OCI-M2 (cell line): ENCODE measurements around the gene SLC16A12.

Experiments used
- DNase-seq: peaks from one replicate; lab custom pipeline; 2025; ENCODE audit not compliant: unreplicated experiment; lab: John Stamatoyannopoulos, UW

SLC16A12 gene, protein sequence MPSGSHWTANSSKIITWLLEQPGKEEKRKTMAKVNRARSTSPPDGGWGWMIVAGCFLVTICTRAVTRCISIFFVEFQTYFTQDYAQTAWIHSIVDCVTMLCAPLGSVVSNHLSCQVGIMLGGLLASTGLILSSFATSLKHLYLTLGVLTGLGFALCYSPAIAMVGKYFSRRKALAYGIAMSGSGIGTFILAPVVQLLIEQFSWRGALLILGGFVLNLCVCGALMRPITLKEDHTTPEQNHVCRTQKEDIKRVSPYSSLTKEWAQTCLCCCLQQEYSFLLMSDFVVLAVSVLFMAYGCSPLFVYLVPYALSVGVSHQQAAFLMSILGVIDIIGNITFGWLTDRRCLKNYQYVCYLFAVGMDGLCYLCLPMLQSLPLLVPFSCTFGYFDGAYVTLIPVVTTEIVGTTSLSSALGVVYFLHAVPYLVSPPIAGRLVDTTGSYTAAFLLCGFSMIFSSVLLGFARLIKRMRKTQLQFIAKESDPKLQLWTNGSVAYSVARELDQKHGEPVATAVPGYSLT

DNA sequence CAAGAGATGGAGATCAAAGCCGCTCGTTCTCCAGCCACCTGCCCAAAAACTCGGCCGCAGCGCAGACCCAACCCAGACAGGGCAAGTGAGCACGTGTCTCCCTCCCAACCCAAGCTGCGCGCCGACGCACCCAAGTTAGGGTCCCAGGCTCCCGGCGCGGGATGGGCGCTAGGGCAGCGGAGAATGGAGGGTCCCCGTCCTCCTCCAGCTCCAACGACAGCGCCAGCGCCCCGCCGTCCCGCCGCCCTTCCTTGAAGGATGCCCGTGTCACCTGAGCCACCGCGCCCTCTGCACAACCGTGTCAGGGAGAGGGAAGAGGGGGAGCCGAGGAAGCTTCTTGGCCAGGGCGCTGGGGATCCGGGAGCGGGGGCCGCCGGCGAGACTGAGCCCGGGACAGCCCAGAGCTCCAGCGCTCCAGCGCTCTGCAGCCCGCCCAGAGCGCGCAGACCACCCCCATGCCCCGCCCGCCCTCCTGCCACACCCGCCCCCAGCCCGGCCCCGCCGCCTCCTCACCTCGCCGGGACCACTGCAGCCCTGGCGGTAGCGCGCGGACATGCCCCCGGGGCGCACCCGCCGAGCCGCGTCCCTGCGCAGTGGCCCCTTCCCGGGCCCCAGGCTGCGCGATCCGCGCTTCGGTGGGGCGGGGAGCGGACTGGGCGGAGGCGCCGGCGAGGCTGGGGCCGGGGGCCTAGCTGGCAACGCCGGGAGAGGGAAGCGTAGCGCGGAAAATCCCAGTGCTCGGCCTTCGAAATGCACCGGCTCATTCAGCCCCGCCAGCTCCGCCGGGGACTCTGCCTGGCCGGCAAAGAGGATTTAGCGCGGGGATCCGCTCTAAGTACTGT lies at the start of gene SLC16A12:
Gene SLC16A12 (minus strand): TSS at position 424 of the 842 bp plus-strand sequence. CDS start 73,016 bp downstream, outside the sequence.
- DNase-seq, result no peak

DNA sequence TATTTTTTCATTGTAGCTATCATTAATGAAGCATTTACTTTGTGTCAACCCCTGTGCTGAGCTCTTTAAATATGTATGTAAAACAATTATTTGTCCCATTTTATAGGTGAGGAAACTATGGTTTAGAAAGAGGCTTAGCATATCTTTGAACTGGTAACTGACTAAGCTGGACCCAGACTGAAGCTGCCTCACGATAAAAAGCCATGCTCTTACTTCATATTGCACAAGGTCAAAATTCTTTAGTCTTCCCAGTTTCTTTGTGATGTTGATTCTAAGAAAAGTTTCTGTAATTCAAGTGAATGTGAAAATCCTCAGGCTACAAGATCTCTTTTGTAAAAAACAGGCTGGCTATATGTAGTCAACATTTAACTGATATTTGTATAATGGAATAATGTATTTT lies 46.6 kb upstream of the SLC16A12 start:
- DNase-seq, result no peak

DNA sequence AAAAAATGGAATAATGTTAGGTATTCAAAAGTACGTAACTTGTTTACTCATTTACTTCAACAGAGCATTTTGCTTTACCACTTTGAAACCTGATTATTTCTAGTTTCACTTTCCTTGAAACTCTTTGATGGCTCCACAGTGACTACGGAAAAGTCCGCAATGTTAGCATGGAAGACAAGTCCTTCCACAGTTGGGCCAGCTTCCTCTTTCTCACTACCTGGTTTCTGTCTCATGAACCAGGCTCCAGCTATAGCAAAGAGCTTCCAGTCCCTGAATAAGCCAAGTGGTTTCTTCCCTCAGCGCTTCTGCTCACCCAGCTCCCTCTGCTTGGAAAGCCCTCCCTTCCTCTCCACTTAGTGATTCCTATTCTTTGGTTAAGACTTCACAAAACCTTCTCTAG lies 44.8 kb upstream of the SLC16A12 start:
- DNase-seq, result no peak

DNA sequence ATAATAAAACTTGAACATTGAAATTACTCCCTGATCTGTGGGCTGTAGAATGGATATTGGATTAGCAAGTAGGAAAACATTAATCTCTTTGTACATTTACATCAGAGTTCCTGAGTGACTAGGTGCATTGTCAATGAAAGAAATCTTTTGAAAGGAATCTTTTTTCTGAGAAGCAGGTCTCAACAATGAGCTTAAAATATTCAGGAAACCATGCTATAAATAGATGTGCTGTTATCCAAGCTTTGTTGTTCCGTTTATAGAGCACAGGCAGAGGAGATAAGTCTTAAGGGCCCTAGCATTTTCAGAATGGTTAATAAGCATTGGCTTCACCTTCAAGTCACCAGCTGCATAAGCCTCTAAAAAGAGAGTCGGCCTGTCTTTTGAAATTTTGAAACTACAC lies 41.3 kb upstream of the SLC16A12 start:
- DNase-seq, result no peak

DNA sequence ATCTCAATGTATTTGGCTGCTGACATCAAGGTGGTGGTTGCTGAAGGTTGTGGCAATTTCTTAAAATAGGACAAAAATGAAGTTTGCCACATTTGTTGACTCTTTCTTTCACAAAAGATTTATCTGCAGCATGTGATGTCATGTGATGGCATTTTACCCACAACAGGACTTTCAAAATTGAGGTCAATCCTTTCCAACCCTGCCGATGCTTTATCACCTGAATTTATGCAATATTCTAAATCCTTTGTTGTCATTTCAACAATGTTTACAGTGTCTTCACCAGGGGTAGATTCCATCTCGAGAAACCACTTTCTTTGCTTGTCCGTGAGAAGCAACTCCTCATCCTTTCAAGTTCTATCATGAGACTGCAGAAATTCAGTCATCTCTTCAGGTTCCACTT lies 40.6 kb upstream of the SLC16A12 start:
- DNase-seq, result no peak

DNA sequence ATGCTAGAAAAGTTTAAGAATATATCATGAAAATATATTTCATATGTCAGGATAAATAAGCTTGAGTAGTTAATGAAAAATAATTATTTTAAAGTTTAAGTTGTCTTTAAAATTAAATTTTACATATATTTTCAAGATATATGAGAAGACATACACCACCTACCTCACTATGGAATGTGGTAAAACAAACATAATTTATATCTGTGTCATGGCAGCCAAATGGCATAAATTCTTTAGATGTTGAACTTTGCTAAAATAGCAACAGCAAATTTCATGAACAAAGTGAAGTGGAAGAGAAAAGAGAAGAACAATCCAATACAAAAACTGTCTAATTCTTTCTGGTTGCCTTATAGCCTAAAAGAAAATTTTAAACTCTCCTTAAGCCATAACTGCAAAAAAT lies 39.6 kb upstream of the SLC16A12 start:
- no peak for DNase-seq

DNA sequence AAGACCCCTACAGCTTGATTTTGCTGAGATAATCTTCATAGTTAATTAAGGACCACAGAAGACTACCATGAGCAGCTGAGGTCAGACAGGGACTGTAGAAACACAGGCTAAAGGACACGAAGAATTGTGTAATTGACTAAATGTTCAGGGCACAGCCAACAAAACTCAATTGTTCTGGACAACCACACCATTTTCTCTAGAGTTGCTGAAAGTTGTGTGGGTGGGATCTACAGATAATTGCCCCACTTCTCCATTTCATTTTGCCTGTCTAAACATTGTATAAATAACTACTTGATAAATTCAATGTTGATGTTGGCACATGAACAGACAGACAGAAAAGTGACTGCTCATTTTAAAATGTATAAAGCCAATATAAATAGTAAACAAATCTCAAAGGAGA lies 39.0 kb upstream of the SLC16A12 start:
- DNase-seq, result peak; percentile 13

DNA sequence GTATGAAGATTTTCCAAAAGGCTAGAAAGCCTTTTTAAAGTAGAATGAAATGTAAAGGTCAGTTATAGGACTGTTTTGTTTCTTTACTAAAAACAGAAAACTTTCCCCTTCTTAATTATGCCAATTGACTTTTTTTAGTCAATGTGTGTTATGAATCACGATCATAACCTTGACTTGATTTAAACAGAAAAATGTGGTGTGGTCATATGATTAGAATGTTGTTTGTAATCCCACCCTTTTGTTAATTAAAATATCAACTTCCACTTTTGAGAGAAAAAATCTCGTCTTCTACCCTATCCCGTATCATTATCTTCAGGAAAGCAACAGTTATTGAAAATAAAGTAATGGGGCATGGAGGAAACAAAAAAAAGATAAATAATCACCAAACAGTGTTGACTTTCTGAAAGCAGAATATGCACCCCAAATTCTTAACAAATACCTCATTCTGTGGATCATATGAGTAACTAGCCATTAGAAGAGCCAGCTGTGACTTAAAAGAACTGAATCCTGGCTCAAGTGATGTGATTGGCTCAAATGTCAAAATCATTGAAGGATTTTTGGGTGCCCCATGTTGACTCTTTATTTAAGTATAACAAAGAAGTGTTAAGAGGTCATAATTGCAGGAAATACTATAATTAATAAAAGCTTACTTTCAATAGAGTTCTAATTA lies 32.3 kb upstream of the SLC16A12 start:
- DNase-seq, result no peak

DNA sequence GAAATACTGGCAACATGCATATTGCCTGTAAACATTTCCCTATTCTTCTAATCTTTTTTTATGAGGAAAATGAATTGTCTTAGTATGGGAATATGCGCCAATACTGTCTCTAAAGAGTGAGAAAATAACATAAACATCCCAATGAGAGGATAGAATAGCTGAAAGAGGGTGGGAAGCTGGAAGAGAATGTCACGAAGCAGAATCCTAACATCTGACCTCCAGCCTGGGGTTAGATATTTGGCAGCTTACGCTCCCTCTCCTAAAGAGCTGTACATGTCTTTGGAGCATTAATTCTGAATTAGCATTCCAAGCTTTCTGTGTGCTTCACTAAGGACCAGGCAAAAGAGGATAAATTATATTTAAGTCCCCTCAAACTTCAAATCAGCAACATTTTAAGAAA lies 31.6 kb upstream of the SLC16A12 start:
- DNase-seq, result no peak

DNA sequence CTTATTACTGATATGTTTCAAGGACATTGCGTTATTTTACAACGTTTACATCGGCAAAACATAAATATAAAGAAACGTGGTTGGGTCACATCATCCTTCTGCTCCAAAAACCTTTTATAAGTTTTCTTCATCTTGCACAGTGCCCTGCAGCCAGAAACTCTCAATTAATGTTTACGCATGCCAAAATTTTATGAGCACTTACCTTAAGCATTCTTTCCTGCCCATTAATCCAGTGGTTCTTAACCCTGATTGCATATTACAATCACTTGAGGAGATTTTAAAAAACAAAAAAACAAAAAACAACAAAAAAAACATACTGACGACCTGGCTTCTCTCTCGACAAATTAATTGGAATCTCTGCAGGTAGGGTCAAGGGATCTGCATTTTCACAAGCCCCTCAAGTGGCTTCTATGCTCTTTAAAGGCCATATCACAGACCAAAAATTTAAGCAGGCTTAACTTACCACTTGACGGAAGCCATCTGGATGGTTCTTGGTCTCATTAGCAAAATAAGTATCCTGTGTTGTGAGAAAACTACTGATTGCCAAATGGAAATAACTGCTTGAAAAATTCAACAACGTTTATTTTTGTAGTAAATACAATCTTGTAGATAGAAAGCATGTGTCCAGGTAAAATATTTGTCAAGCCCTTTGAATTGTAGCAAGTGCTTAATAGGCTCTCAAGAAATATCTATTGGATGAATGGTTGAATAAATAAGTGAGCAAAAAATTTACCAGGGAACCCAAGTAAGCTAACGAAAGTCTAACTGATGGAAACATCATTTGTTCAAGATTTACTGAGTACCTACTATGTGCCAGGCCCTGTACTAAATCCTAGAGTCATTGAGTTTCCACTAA lies 30.9 kb upstream of the SLC16A12 start:
- no peak for DNase-seq

DNA sequence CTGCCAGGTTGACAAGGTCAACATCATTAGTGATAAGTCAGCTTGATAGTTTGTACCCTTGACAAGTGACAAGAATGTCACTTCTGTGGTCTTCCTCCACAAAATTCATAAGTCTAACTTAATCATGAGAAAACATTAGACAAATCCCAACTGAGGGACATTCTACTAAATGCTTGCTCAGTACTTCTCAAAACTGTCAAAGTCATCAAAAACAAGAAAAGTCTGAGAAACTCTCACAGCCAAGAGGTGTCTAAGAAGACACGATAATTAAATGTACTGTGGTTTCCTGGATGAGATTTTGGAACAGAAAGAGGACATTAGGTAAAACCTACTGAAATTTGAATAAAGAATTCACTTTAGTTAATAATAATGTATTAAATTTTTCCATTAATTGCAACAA lies 29.8 kb upstream of the SLC16A12 start:
- no peak for DNase-seq

DNA sequence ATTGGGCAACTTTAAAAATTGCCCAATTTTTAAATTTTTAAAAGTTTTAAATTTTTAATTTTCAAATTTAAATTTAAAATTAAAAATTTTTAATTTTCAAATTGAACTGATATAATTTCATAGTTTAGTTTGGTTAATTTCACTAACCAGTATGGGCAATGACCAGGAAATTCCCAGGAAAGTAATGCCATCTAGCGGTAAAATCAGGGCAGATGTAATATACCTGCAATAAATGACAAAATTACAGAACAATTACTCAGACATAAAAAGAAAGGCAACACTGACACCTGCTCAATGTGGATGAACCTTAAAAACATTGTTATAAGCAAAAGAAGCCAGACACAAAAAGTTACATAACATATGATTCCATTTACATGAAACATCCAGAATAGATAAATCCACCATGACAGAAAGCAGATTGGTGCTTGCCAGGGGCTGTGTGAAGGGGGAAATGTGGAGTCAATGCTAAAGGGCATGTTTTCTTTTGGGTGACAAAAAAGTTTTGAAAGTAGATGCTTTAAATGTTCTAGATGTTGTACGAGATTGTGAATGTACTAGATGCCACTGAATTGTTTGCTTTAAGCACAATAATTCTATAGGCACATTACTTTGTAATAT lies 28.6 kb upstream of the SLC16A12 start:
- no peak for DNase-seq

DNA sequence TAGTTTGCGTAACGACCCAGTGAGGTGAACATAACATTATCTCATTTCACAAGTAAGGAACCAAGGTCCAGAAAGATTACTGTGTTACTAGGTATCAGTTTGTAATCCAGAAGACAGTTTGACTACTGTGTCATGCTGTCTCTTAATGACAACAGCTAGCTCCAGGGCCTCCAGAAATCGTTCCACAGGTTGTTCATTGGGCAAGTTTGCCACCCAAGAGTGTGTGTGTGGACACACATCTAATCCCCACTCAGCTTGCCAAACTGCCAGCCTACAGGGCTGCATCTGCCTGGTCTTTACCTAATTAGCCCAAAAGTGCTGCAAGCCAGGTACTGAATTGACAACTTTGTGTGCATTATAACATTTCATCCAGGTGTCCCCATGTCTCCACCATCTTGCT lies 27.9 kb upstream of the SLC16A12 start:
- DNase-seq, result no peak

DNA sequence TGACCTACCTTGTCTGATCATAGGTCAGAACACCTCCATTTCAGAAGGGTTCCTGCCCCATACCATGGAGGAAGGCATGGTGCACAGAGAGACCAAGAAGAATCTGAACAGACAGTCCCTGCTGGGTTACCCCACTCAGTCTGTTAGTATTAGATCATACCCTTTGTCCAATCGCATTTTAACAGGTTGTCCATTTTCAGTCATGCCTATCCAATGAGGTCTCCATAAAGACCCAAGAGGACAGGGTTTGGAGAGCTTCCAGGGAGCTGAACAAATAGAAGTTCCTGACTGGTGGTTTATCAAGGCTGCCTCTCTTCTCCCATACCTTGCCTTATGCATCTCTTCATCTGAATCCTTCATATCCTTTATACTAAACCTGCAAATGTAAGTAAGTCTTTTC lies 21.2 kb upstream of the SLC16A12 start:
- DNase-seq, result no peak

DNA sequence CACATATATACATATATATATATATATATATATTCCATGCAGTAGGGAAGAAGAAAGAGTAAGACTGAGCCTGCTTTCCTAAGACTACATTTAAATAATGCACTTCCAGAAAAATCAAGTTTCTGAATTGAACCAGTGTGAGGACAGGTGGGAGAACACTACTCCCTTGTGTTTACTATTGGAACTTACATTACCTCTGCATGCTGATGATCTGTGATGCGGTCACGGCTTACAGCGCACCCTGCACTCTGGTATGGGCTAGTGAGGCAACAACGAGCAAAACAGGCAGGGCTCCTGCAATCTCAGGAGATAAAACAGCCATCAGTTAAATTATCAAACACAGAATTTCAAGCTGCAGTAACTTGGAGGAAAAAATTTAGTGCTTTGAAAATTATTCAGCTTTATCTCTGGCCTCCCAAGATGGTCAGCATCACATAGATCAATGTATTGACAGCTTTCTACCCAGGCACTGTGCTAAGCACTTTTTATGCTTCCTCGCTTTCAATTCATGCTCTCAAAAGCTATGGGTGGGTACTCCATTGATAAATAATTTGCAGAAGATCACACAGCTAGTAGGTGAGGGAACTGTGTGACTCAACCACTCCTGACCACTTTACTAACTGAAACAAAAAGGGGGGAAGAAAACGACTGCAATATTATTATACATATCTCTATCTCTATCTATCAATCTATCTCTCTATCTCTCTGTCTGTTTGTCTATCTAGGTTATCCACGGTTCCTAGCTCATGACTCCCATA lies 20.5 kb upstream of the SLC16A12 start:
- no peak for DNase-seq

DNA sequence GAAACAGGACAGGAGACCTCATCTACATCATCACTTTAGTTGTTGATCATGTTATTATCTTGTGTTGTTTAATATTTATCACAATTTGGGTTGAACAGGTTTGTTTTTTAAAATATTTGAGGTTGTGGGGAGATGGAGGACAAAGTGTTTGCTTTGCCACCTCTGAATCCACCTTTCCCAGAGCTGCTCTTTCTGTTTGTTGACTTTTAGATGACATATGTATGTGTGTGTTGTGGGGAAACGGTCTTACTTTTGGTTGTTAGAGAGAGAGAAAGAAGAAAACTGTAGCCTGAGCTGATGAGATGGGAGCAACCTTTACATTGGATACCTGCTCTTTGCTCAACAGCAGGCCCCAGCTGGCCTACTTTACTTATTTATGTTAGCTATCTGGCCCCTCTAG lies 19.0 kb upstream of the SLC16A12 start:
- DNase-seq, result no peak

DNA sequence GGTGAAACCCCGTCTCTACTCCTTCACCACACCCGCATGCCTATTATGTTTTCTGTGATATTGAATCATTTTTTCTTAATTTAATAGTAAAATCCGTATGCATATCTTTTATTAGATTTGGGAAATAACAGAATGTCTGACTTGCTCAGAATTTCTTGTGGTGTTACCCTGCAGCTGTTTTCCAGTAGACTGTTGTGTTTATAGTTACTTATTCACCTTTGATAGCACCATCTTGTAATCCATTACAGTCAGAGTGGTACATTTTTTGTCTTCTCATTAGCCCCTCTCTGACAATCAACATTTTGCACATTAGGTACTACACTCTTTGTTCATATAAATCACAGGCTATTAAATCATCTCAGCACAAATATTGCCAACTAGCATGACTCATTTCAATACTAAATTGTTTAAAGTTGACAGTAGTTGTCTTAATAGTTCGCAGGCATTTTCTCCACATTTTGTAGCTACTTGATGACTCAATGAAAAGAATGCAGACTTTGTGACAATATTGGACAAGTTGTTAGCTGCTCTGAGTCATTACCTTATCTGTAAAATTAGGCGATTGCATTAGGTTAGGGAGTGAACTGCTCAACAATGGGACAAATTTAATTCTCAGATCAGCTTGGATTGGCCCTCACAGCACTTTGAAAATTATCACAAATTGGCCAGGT lies 17.8 kb upstream of the SLC16A12 start:
- no peak for DNase-seq

DNA sequence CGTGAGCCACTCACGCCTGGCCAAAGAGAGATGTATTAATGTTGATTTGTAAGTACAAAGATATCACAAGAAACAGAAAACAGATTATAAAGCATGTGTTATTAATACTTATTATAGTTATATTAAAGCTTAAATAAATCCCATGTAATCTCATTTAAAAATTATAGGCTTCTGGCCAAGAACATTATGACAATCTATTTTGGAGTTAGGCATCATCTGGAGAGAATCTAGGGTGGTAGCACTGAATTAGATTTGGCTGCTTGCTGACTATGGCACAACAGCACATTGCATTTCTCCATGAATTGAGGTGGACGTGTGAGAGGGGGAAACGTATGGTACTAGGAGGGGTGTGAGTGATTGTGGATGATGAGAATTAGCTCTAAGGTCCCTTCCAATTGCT lies 16.8 kb upstream of the SLC16A12 start:
- no peak for DNase-seq

DNA sequence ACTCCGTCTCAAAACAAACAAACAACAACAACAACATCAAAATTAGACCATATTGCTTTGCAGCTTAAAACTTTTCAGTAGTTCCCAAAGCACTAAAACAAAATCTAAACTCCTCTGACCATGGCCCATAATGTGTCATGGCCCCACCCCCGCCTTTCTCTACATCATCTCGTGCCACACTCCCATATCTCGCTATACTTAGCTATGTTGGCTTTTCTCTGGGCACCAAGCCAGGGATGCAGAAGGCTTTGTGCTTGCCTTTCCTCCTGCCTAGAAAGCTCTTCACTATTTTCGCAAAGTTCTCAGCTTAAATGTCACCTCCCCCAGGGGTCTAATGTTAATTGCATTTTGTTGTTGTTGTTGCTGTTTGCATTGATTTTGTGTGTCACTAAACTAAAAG lies 15.1 kb upstream of the SLC16A12 start:
- no peak for DNase-seq
